GM12878 (cell line): ENCODE measurements around the gene CCDC177. TPM values are rescaled to one million over a fixed set of nuclear protein-coding genes. Genes with fewer than 3 reads are reported as not detected.

Source experiments
- ATAC-seq: fragments of 200-7000 bp; cut with Tn5 transposase; 3 replicates; pipeline ENCODE4 v1.9.1; 2020; ENCODE audit warnings: mild to moderate bottlenecking, moderate library complexity
- BruUV-seq: library from RNA; stranded (reverse); fragments of 400-500 nt; replicated peaks from 2 replicates; lab custom pipeline; 2021; lab: Mats Ljungman, UMichigan
- CTCF ChIA-PET: fragments of 300-600 bp; sonication (Branson Sonifier 250); formaldehyde crosslinking; extraction: SDS; loops from one replicate; lab custom pipeline; 2021; ENCODE audit warnings: inconsistent platforms; lab: Yijun Ruan, JAX
- POLR2A ChIA-PET: fragments of 350-600 bp; formaldehyde crosslinking; extraction: SDS; loops from one replicate; lab custom pipeline; 2021; ENCODE audit warnings: inconsistent platforms; lab: Charles Lee
- RAD21 ChIA-PET: fragments of 300-600 bp; sonication (Branson Sonifier 250); formaldehyde crosslinking; loops from one replicate; lab custom pipeline; 2023; ENCODE audit warnings: antibody characterized with exemption; ENCODE audit not compliant: unreplicated experiment; lab: Charles Lee
- SMC1A ChIA-PET: fragments of 300-600 bp; sonication (Branson Sonifier 250); formaldehyde crosslinking; loops from one replicate; lab custom pipeline; 2023; ENCODE audit not compliant: unreplicated experiment, uncharacterized antibody; lab: Charles Lee
- DNase-seq: peaks from one replicate; pipeline ENCODE4 v3.0.0-alpha.2; 2011; ENCODE audit warnings: low read depth, low spot score
- FAIRE-seq: peaks from 3 replicates; lab custom pipeline; 2011; peaks lifted over from hg19 to GRCh38; lab: Jason Lieb, UNC
- H2AFZ ChIP-seq: 2 replicates; pipeline ENCODE4 v1.6.0; 2011; ENCODE audit warnings: low read depth, low read length, control low read depth; ENCODE audit not compliant: control insufficient read depth
- H3K27ac ChIP-seq: 2 replicates; pipeline ENCODE4 v1.5.1; 2011; ENCODE audit warnings: control low read depth; ENCODE audit not compliant: control insufficient read depth, insufficient read depth
- H3K27me3 ChIP-seq, 2 experiments: replicated peaks in 1 of 2; 2 replicates each; pipeline versions ENCODE4 v1.6.0 to v1.6.1; 2011; ENCODE audit warnings: low read length in 1 of 2; ENCODE audit not compliant: control insufficient read depth in 2 of 2, insufficient read depth in 2 of 2
- H3K36me3 ChIP-seq, 2 experiments: 2 replicates each; pipeline ENCODE4 v1.5.1; 2011; ENCODE audit warnings: low read length in 1 of 2; ENCODE audit not compliant: control insufficient read depth in 2 of 2, insufficient read depth in 2 of 2
- H3K4me1 ChIP-seq: 2 replicates; pipeline ENCODE4 v1.6.1; 2011; ENCODE audit warnings: mild to moderate bottlenecking, low read length, moderate library complexity, mixed read lengths; ENCODE audit not compliant: control insufficient read depth, insufficient read depth
- H3K4me2 ChIP-seq: 2 replicates; pipeline ENCODE4 v1.6.0; 2011; ENCODE audit warnings: control low read depth; ENCODE audit not compliant: control insufficient read depth, insufficient read depth
- H3K4me3 ChIP-seq: fragments of 200-600 bp; sonication (generic); 2 replicates; pipeline ENCODE4 v1.5.1; 2016
- H3K79me2 ChIP-seq: 2 replicates; pipeline ENCODE4 v1.6.0; 2011; ENCODE audit warnings: low read length; ENCODE audit not compliant: control insufficient read depth, insufficient read depth
- H3K9ac ChIP-seq: 2 replicates; pipeline ENCODE4 v1.8.0; 2011; ENCODE audit warnings: low read length, control low read depth, mixed read lengths; ENCODE audit not compliant: control insufficient read depth, insufficient read depth
- H3K9me3 ChIP-seq: replicated peaks from 3 replicates; pipeline ENCODE4 v1.5.1; 2011; ENCODE audit warnings: mild to moderate bottlenecking, low read length; ENCODE audit not compliant: control insufficient read depth, insufficient read depth
- H4K20me1 ChIP-seq: 2 replicates; pipeline ENCODE4 v1.6.0; 2011; ENCODE audit not compliant: control insufficient read depth, insufficient read depth
- BCL11A ChIP-seq: IDR thresholded peaks from 2 replicates; pipeline ENCODE4 v1.6.1; 2011; ENCODE audit warnings: low read depth, low read length
- BCLAF1 ChIP-seq: fragments of 450-650 bp; IDR thresholded peaks from 2 replicates; pipeline ENCODE4 v1.6.1; 2017; ENCODE audit warnings: antibody characterized with exemption, mild to moderate bottlenecking, moderate library complexity
- BMI1 ChIP-seq: fragments of 450-650 bp; IDR thresholded peaks from 2 replicates; pipeline ENCODE4 v1.6.1; 2016; ENCODE audit warnings: mild to moderate bottlenecking, moderate library complexity, borderline replicate concordance
- EED ChIP-seq: sonication (generic); IDR thresholded peaks from 2 replicates; pipeline ENCODE4 v1.6.1; 2016; ENCODE audit warnings: antibody characterized with exemption, low read depth
- GATAD2B ChIP-seq: fragments of 450-650 bp; conservative IDR thresholded peaks from 2 replicates; pipeline ENCODE4 v1.6.1; 2017; ENCODE audit warnings: low read depth, mild to moderate bottlenecking, moderate library complexity
- IKZF1 ChIP-seq: fragments of 450-650 bp; conservative IDR thresholded peaks from 2 replicates; pipeline ENCODE4 v1.6.1; 2017; ENCODE audit warnings: antibody characterized with exemption, mild to moderate bottlenecking
- IRF4 ChIP-seq: IDR thresholded peaks from 2 replicates; pipeline ENCODE4 v1.6.1; 2011; ENCODE audit warnings: low read depth, low read length
- JUNB ChIP-seq: IDR thresholded peaks from 2 replicates; pipeline ENCODE4 v1.6.1; 2016; ENCODE audit warnings: antibody characterized with exemption, mild to moderate bottlenecking
- JUND ChIP-seq: IDR thresholded peaks from 2 replicates; pipeline ENCODE4 v1.6.1; 2012; ENCODE audit warnings: low read depth, mild to moderate bottlenecking, low read length, improper control_type of control experiment, moderate library complexity
- KAT2A ChIP-seq: conservative IDR thresholded peaks from 2 replicates; pipeline ENCODE4 v1.6.1; 2011; ENCODE audit warnings: low read depth, low read length; ENCODE audit not compliant: control insufficient read depth
- MEF2B ChIP-seq: fragments of 450-650 bp; IDR thresholded peaks from 2 replicates; pipeline ENCODE4 v1.6.1; 2018; ENCODE audit warnings: mild to moderate bottlenecking, moderate library complexity; ENCODE audit not compliant: partially characterized antibody, poor library complexity, severe bottlenecking
- MTA2 ChIP-seq: fragments of 450-650 bp; IDR thresholded peaks from 2 replicates; pipeline ENCODE4 v1.6.1; 2016; ENCODE audit warnings: low read depth, mild to moderate bottlenecking, moderate library complexity
- SMAD5 ChIP-seq: IDR thresholded peaks from 2 replicates; pipeline ENCODE4 v1.6.1; 2016; ENCODE audit warnings: antibody characterized with exemption, low read depth
- STAT3 ChIP-seq: IDR thresholded peaks from 2 replicates; pipeline ENCODE4 v1.6.1; 2011; ENCODE audit warnings: low read depth, low read length, improper control_type of control experiment
- TBL1XR1 ChIP-seq: IDR thresholded peaks from 2 replicates; pipeline ENCODE4 v1.6.1; 2012; ENCODE audit warnings: low read depth, low read length, improper control_type of control experiment
- ZBED1 ChIP-seq: IDR thresholded peaks from 2 replicates; pipeline ENCODE4 v1.6.1; 2016; ENCODE audit warnings: borderline replicate concordance
- WGBS: methylation state at CpG from one replicate; pipeline ENCODE4 v1.1.6; 2016; ENCODE audit warnings: low lambda C conversion rate; ENCODE audit not compliant: insufficient replicate concordance, insufficient coverage; ENCODE audit errors: missing lambda C conversion rate; 5-methylcytosine and 5-hydroxymethylcytosine counted together
- in situ Hi-C: fragments of 300-500 bp; cut with MboI; formaldehyde crosslinking; loops from 9 replicates; pipeline ENCODE4 v1.14.3; 2018; ENCODE audit warnings: mixed read lengths
- intact Hi-C: fragments of 100-400 bp; cut with micrococcal nuclease; formaldehyde crosslinking; loops from one replicate; pipeline ENCODE4 v1.14.2; 2022; ENCODE audit not compliant: unreplicated experiment
- polyA plus RNA-seq, 11 experiments: library from polyadenylated mRNA; depleted of rRNA in 4 of 11; unstranded in 6 of 11; stranded (reverse) in 5 of 11; fragments of >200 nt; fragmentation: Nextera tagmentation in 4 of 11; fragmentation: Illumina TruSeq in 1 of 11; extraction: Ambion mirVana in 4 of 11; extraction: Trizol in 1 of 11; gene quantifications; 1 replicate in 1 of 11; 2 replicates in 10 of 11; pipeline versions ENCODE4 v1.2.1 to v1.2.3, GENCODE V29; 2011 to 2016; ENCODE audit warnings: inconsistent platforms in 2 of 11, missing spikeins in 2 of 11, low read depth in 1 of 11
- total RNA-seq, 4 experiments: library from RNA; depleted of rRNA in 3 of 4; stranded (reverse); fragments of >200 nt in 3 of 4; fragmentation: Illumina TruSeq in 1 of 4; extraction: Trizol in 1 of 4; gene quantifications; 2 replicates each; pipeline versions ENCODE4 v1.2.1 to v1.2.3, GENCODE V29; 2013 to 2021
- TF ChIP-seq, protein P1 (sequence below): fragments of 450-650 bp; formaldehyde crosslinking; IDR thresholded peaks from 2 replicates; pipeline ENCODE4 v1.4.0; 2020; ENCODE audit warnings: mild to moderate bottlenecking, moderate library complexity

The CCDC177 gene
- total and polyA plus RNA-seq, 10 of the 15 experiments (the other 5 are each of a cell fraction or from before 2014, with no cell fraction given), result not detected

- TF ChIP-seq, protein P1, sequence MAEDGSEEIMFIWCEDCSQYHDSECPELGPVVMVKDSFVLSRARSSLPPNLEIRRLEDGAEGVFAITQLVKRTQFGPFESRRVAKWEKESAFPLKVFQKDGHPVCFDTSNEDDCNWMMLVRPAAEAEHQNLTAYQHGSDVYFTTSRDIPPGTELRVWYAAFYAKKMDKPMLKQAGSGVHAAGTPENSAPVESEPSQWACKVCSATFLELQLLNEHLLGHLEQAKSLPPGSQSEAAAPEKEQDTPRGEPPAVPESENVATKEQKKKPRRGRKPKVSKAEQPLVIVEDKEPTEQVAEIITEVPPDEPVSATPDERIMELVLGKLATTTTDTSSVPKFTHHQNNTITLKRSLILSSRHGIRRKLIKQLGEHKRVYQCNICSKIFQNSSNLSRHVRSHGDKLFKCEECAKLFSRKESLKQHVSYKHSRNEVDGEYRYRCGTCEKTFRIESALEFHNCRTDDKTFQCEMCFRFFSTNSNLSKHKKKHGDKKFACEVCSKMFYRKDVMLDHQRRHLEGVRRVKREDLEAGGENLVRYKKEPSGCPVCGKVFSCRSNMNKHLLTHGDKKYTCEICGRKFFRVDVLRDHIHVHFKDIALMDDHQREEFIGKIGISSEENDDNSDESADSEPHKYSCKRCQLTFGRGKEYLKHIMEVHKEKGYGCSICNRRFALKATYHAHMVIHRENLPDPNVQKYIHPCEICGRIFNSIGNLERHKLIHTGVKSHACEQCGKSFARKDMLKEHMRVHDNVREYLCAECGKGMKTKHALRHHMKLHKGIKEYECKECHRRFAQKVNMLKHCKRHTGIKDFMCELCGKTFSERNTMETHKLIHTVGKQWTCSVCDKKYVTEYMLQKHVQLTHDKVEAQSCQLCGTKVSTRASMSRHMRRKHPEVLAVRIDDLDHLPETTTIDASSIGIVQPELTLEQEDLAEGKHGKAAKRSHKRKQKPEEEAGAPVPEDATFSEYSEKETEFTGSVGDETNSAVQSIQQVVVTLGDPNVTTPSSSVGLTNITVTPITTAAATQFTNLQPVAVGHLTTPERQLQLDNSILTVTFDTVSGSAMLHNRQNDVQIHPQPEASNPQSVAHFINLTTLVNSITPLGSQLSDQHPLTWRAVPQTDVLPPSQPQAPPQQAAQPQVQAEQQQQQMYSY (CRISPR knock-in tag), result no peak
- no peak for TF ChIP-seq STAT3
- TF ChIP-seq, all 136 proteins: peak for 0
These were observed 20.2 kb upstream of the CCDC177 start (continued) for GRCh38 chr14:69594846-69595245.

DNA sequence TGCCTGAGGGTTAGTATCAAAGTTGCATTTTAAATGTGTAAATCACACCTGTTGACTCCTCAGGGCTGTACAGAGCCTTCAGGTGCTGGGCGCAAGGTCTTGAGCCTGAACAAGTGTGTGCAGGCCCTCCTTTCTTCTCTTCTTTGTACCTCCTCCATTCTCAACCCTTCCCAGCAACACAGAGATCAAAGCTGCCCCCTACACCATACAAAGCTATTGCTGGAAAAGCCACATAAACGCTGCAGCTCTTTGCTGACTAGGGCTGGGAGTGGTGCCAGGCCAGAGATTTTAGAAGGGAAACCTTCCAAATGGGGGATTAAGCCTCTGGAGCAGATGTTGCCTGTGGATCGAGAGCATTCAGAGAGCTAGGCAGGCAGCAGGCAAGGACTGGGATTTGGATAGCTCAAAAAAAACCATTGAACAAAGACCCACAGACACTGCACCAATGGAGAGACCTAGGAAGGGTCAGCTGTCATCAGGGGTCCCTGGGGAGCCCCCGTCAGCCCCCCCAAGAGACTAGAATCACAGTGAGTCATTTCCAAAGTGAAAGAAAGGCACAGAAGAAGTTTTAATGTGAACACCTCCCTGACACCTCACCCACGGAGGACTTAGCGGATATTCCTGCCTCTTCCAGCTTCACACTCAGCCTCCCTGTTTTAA lies 18.5 kb upstream of the CCDC177 start:
- no peak overlapping the region for H3K4me3 ChIP-seq
- in situ Hi-C loops, result no loop called here
- ChIA-PET SMC1A (interaction anchor here (1.0 to 1.6 kb wide), 7 partner anchors 8 to 177 kb away, joined by 3 to 7 read pairs (median 3); no protein-coding TSS in a partner anchor), RAD21 (interaction anchor here (1.2 to 1.3 kb wide), 3 partner anchors 12 to 126 kb away, joined by 3 to 6 read pairs (median 4); no protein-coding TSS in a partner anchor), POLR2A (no interaction called here), CTCF (interaction anchor here (0.6 to 3.7 kb wide), 9 partner anchors 9 to 192 kb away, joined by 3 to 15 read pairs (median 5); no protein-coding TSS in a partner anchor)
- ATAC-seq (peak; percentile 86), DNase-seq (no peak), FAIRE-seq (no peak)
- no peaks in the 10 kb centered on the region for H4K20me1 ChIP-seq
- H3K9me3 ChIP-seq, result no peaks in the 10 kb centered on the region
- no peak overlapping the region for H3K4me2 ChIP-seq
- no peaks in the 10 kb centered on the region for H3K27me3 ChIP-seq
- H3K9ac ChIP-seq, result no peak overlapping the region
- intact Hi-C loops, result no loop called here
- no TSS peak for BruUV-seq
- H3K79me2 ChIP-seq, result no peaks in the 10 kb centered on the region
- no peak overlapping the region for H3K27ac ChIP-seq
- H3K4me1 ChIP-seq, result peaks cover 4% of the 10 kb centered on the region; the same call in 1 of the 2 replicates
- peak overlapping the region; percentile 42; the same call in 1 of the 2 replicates for H2AFZ ChIP-seq
- no peaks in the 10 kb centered on the region for H3K36me3 ChIP-seq
- WGBS, result 35% methylated on average over 6 of the region's 6 CpGs
- TF ChIP-seq BCL11A (peak; percentile 63; the same call in 1 of the 2 replicates), JUND (peak; percentile 77; the same call in 1 of the 2 replicates), IKZF1 (peak; percentile 64), SMAD5 (no peak), MTA2 (0 out of 2 replicates have a peak, but pooled peaks have one; percentile 26), KAT2A (no peak), MEF2B (peak; percentile 96), TBL1XR1 (no peak), BMI1 (no peak), GATAD2B (0 out of 2 replicates have a peak, but pooled peaks have one; percentile 41), IRF4 (peak; percentile 73), JUNB (peak; percentile 84), EED (peak; percentile 60; the same call in 1 of the 2 replicates), BCLAF1 (no peak), ZBED1 (no peak)
